ENCODE data around the gene ZCCHC10.
A peak's percentile ranks its signal among the peaks of the same experiment; 100 is the strongest.
"Not testable (repeated sequence)": the region's sequence is repeated elsewhere in the genome, so short reads cannot be mapped to it uniquely, and the experiment has no call there.

Gene ZCCHC10

DNA sequence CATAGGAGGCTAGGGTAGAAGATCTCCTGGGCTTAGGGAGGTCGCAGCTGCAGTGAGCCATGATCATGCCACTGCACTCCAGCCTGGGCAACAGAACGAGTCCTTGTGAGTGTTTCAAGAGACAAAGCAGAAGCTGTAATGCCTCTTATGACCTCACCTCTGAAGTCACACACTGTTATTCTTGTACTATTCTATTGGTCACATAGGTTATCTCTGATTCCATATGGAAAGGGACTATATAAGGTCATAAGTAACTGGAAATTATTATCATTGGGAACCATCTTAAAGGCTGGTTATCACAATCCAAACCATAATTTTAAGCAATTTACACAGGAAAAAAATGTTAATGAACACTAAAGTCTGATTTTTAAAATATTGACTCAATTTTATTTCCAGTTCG is 45.1 kb downstream of the ZCCHC10 start:
- H3K27ac ChIP-seq (ENCODE audit: low read depth in 2 of 2, low read length in 2 of 2): no peak overlapping the region
- no peak overlapping the region for H3K9ac ChIP-seq (ENCODE audit: low read depth in 1 of 2, low read length in 2 of 2)
- no peaks in the 10 kb centered on the region for H3K27me3 ChIP-seq (ENCODE audit: control insufficient read depth in 2 of 2, insufficient read depth in 2 of 2, low read length in 2 of 2)
- no peaks in the 10 kb centered on the region for H3K36me3 ChIP-seq (ENCODE audit: control insufficient read depth in 2 of 2, insufficient read depth in 2 of 2, low read length in 2 of 2)
- no peak overlapping the region for H3K4me3 ChIP-seq (ENCODE audit: low read length in 2 of 2)
- no peaks in the 10 kb centered on the region for H3K9me3 ChIP-seq (ENCODE audit: control insufficient read depth in 2 of 2, low read length in 2 of 2)
- H3K4me1 ChIP-seq (ENCODE audit: control insufficient read depth in 2 of 2, insufficient read depth in 2 of 2, low read length in 2 of 2): no peaks in the 10 kb centered on the region

DNA sequence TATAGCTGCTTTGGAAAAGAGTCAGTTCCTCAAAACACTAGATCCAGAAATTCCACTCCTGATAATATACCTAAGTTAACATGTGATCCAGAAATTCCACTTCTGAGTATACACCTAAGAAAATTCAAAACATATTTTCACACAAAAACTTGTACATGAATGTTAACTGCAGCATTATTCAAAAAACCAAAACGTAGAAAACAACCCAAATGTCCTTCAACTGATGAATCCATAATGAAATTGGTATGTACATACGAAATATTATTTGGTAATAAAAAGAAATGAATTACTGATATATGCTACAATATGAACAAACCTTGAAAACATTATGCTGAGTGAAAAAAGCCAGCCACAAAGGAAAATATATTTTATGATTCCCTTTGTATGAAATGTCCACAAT is 46.4 kb downstream of the ZCCHC10 start:
- Histone ChIP-seq H3K9ac (ENCODE audit: low read depth in 1 of 2, low read length in 2 of 2) (no peak overlapping the region), H3K36me3 (ENCODE audit: control insufficient read depth in 2 of 2, insufficient read depth in 2 of 2, low read length in 2 of 2) (no peaks in the 10 kb centered on the region), H3K4me3 (ENCODE audit: low read length in 2 of 2) (no peak overlapping the region), H3K9me3 (ENCODE audit: control insufficient read depth in 2 of 2, low read length in 2 of 2) (no peaks in the 10 kb centered on the region), H3K4me1 (ENCODE audit: control insufficient read depth in 2 of 2, insufficient read depth in 2 of 2, low read length in 2 of 2) (no peaks in the 10 kb centered on the region), H3K27me3 (ENCODE audit: control insufficient read depth in 2 of 2, insufficient read depth in 2 of 2, low read length in 2 of 2) (no peaks in the 10 kb centered on the region), H3K27ac (ENCODE audit: low read depth in 2 of 2, low read length in 2 of 2) (no peak overlapping the region)

DNA sequence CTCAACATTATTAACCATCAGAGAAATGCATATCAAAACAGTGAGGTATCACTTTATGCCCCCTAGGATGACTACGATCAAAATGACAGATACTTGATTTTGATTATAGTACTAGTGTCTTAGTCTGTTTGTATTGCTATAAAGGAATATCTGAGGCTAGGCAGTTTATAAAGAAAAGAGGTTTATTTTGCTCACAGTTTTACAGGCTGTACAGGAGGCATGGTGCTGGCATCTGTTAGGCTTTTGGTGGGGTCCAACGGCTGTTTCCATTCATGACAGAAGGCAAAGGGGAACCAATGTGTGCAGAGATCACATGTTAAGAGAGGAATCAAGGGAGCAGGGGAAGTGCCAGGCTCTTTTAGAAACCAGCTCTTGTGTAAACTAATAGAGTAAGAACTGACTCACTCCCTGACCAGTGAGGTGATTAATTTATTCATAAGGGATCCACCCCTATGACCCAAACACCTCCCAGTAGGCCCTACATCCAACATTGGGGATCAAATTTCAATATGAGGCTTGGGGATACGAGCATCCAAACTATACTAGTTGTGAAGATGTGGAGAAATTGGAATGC is 46.9 kb downstream of the ZCCHC10 start:
- Histone ChIP-seq H3K27me3 (ENCODE audit: control insufficient read depth in 2 of 2, insufficient read depth in 2 of 2, low read length in 2 of 2) (no peaks in the 10 kb centered on the region), H3K27ac (ENCODE audit: low read depth in 2 of 2, low read length in 2 of 2) (no peak overlapping the region)

DNA sequence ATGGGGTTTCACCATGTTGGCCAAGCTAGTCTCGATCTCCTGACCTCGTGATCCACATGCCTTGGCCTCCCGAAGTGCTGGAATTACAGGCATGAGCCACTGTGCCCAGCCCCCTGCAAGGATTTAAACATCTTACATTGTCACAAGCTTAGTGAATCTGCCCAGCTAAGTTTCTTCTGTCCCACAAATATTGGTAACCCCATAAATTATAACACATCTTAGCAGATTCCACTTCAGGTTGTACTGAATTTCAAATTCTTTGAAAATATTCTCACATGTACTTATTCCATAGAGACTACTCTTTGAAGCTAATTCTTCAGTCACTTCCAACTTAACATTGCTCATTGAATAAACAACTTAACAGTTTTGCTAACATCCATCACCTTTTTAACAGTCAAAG is 49.5 kb downstream of the ZCCHC10 start:
- no peaks in the 10 kb centered on the region for H3K36me3 ChIP-seq (ENCODE audit: control insufficient read depth in 2 of 2, insufficient read depth in 2 of 2, low read length in 2 of 2)
- no peak overlapping the region for H3K9ac ChIP-seq (ENCODE audit: low read depth in 1 of 2, low read length in 2 of 2)
- H3K27ac ChIP-seq (ENCODE audit: low read depth in 2 of 2, low read length in 2 of 2): no peak overlapping the region
- no peaks in the 10 kb centered on the region for H3K4me1 ChIP-seq (ENCODE audit: control insufficient read depth in 2 of 2, insufficient read depth in 2 of 2, low read length in 2 of 2)
- no peaks in the 10 kb centered on the region for H3K27me3 ChIP-seq (ENCODE audit: control insufficient read depth in 2 of 2, insufficient read depth in 2 of 2, low read length in 2 of 2)
- no peaks in the 10 kb centered on the region for H3K9me3 ChIP-seq (ENCODE audit: control insufficient read depth in 2 of 2, low read length in 2 of 2)
- H3K4me3 ChIP-seq (ENCODE audit: low read length in 2 of 2): no peak overlapping the region

More for the DNA sequence above, 46.9 kb downstream of the ZCCHC10 start:
- no peak overlapping the region for H3K4me3 ChIP-seq (ENCODE audit: low read length in 2 of 2)
- no peaks in the 10 kb centered on the region for H3K36me3 ChIP-seq (ENCODE audit: control insufficient read depth in 2 of 2, insufficient read depth in 2 of 2, low read length in 2 of 2)
- no peaks in the 10 kb centered on the region for H3K4me1 ChIP-seq (ENCODE audit: control insufficient read depth in 2 of 2, insufficient read depth in 2 of 2, low read length in 2 of 2)
- no peak overlapping the region for H3K9ac ChIP-seq (ENCODE audit: low read depth in 1 of 2, low read length in 2 of 2)
- no peaks in the 10 kb centered on the region for H3K9me3 ChIP-seq (ENCODE audit: control insufficient read depth in 2 of 2, low read length in 2 of 2)

DNA sequence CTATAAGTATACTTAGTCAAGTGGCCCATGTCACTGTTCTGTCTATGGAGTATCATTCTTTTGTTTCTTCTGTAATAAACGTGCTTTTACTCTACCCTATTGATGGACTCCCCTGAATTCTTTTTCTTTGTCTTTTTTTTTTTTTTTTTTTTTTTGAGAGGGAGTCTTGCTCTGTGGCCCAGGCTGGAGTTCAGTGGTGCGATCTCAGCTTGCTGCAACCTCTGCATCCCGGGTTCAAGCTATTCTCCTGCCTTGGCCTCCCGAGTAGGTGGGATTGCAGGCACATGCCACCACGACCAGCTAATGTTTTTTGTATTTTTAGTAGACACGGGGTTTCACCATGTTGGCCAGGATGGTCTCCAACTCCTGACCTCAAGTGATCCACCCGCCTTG is 53.9 kb downstream of the ZCCHC10 start:
- H3K27me3 ChIP-seq (ENCODE audit: control insufficient read depth in 2 of 2, insufficient read depth in 2 of 2, low read length in 2 of 2); H3K4me3 ChIP-seq (ENCODE audit: low read length in 2 of 2); H3K9ac ChIP-seq (ENCODE audit: low read depth in 1 of 2, low read length in 2 of 2); H3K36me3 ChIP-seq (ENCODE audit: control insufficient read depth in 2 of 2, insufficient read depth in 2 of 2, low read length in 2 of 2); H3K9me3 ChIP-seq (ENCODE audit: control insufficient read depth in 2 of 2, low read length in 2 of 2); H3K4me1 ChIP-seq (ENCODE audit: control insufficient read depth in 2 of 2, insufficient read depth in 2 of 2, low read length in 2 of 2); H3K27ac ChIP-seq (ENCODE audit: low read depth in 2 of 2, low read length in 2 of 2): not testable (repeated sequence)

DNA sequence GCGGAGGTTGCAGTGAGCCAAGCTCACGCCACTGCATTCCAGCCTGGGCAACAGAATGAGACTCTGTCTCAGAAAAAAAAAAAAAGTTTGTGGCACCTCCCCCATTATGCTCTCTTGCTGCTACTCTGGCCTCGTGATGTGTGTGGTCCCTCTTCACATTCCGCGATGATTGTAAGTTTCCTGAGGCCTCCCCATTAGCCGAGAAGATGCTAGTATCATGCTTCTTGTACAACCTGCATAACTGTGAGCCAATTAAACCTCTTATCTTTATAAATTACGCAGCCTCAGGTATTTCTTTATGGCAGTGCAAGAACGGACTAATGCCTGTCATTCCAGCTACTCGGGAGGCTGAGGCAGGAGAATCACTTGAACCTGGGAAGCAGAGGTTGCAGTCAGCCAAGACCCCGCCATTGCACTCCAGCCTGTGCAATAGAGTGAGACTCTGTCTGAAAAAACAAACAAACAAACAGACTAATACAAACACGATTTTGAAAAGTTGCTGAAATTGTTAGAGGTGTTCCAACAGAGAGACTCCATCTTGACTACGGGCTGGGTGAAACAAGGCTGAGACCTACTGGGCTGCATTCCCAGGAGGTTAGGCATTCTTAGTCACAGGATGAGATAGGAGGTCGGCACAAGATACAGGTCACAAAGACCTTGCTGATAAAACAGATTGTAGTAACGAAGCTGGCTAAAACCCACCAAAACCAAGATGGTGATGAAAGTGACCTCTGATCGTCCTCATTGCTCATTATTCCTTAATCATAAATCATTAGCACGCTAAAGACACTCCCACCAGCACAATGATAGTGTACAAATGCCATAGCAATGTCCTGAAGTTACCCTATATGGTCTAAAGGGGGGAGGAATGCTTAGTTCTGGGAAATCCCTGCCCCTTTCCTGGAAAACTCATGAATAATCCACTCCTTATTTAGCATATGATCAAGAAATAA is 54.6 kb downstream of the ZCCHC10 start:
- no peaks in the 10 kb centered on the region for H3K9me3 ChIP-seq (ENCODE audit: control insufficient read depth in 2 of 2, low read length in 2 of 2)
- no peak overlapping the region for H3K9ac ChIP-seq (ENCODE audit: low read depth in 1 of 2, low read length in 2 of 2)
- no peaks in the 10 kb centered on the region for H3K27me3 ChIP-seq (ENCODE audit: control insufficient read depth in 2 of 2, insufficient read depth in 2 of 2, low read length in 2 of 2)
- no peaks in the 10 kb centered on the region for H3K4me1 ChIP-seq (ENCODE audit: control insufficient read depth in 2 of 2, insufficient read depth in 2 of 2, low read length in 2 of 2)
- no peak overlapping the region for H3K27ac ChIP-seq (ENCODE audit: low read depth in 2 of 2, low read length in 2 of 2)
- no peak overlapping the region for H3K4me3 ChIP-seq (ENCODE audit: low read length in 2 of 2)
- no peaks in the 10 kb centered on the region for H3K36me3 ChIP-seq (ENCODE audit: control insufficient read depth in 2 of 2, insufficient read depth in 2 of 2, low read length in 2 of 2)

DNA sequence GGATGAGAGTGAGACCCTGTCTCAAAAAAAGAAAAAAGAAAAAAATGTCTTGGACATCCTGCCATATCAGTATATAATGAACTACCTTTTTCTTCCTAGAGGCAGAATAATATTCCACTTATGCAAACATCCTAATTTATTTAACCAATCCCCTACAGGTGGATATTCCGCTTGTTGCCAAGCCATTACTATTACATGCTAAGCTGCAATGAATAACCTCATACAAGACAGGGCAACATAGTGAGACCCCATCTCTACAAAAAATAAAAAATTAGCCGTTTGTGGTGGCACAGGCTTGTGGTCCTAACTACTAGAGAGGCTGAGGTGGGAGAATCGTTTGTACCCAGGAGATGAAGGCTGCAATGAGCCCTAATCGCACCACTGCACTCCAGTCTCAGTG is 61.2 kb downstream of the ZCCHC10 start:
- Histone ChIP-seq H3K27ac (ENCODE audit: low read depth in 2 of 2, low read length in 2 of 2) (no peak overlapping the region), H3K9me3 (ENCODE audit: control insufficient read depth in 2 of 2, low read length in 2 of 2) (no peaks in the 10 kb centered on the region), H3K36me3 (ENCODE audit: control insufficient read depth in 2 of 2, insufficient read depth in 2 of 2, low read length in 2 of 2) (no peaks in the 10 kb centered on the region), H3K4me1 (ENCODE audit: control insufficient read depth in 2 of 2, insufficient read depth in 2 of 2, low read length in 2 of 2) (peaks cover 0 to 9% of the 10 kb centered on the region in 2 donors), H3K9ac (ENCODE audit: low read depth in 1 of 2, low read length in 2 of 2) (no peak overlapping the region), H3K4me3 (ENCODE audit: low read length in 2 of 2) (no peak overlapping the region), H3K27me3 (ENCODE audit: control insufficient read depth in 2 of 2, insufficient read depth in 2 of 2, low read length in 2 of 2) (no peaks in the 10 kb centered on the region)

DNA sequence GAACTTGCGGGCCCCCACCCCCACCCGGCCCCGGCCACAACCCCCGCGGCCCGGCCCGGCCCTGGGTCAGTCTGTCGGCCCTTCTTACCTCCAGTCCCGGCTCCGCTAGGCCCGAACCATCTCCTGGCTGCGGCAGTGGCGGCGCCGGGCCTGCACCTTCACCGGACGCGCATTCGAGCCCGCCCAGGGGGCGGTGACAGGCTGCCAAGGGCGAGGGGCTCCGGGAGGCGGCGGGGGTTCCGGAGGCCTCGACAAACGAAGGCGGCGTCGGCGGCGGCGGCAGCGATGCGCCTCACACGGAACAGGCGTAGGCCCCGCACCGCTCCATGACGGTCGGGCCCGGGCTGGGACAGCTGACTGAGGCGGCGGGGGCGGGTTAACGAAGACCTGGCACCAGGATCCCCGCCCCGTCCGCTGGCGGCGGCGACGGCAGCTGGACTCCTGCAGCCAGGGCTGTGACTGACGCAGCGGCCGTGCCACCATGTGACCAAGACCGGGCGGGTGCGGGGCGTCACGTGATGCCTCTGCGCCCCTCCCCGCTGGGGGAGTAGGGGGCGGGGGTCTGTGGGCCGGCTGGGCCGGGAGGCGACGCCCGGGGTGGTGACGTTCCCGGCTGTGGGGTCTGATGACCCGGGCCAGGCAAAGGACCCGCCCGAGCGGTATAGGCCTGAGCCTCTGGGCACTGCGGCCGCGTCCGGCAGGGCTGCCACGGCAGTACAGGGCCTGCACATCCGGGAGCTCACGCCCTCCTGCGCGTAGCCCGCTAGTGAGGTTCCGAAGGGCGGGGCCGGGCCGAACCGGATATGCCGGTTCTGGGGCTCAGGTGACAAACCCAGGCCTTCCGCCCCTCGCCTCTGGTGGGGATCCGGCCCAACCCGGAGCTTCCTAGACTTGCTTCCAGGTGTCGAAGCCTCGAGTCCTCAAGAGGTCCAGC is 62.9 kb downstream of the ZCCHC10 start, which contains the start of gene AFF4:
Gene AFF4, minus strand, starts transcription at position 464 of the 934 bp plus-strand sequence. CDS start 26,445 bp downstream, outside the sequence.
- H3K4me1 ChIP-seq (ENCODE audit: control insufficient read depth in 2 of 2, insufficient read depth in 2 of 2, low read length in 2 of 2): peaks cover 3 to 9% of the 10 kb centered on the region in 2 donors
- H3K36me3 ChIP-seq (ENCODE audit: control insufficient read depth in 2 of 2, insufficient read depth in 2 of 2, low read length in 2 of 2): peaks cover 0 to 2% of the 10 kb centered on the region in 2 donors
- H3K4me3 ChIP-seq (ENCODE audit: low read length in 2 of 2): peak within 1 kb of the TSS; percentile 86 to 95
- H3K9me3 ChIP-seq (ENCODE audit: control insufficient read depth in 2 of 2, low read length in 2 of 2): no peaks in the 10 kb centered on the region
- peak within 1 kb of the TSS; percentile 98 to 99 for H3K27ac ChIP-seq (ENCODE audit: low read depth in 2 of 2, low read length in 2 of 2)
- H3K27me3 ChIP-seq (ENCODE audit: control insufficient read depth in 2 of 2, insufficient read depth in 2 of 2, low read length in 2 of 2): no peaks in the 10 kb centered on the region
- peak within 1 kb of the TSS; percentile 98 to 99 for H3K9ac ChIP-seq (ENCODE audit: low read depth in 1 of 2, low read length in 2 of 2)

DNA sequence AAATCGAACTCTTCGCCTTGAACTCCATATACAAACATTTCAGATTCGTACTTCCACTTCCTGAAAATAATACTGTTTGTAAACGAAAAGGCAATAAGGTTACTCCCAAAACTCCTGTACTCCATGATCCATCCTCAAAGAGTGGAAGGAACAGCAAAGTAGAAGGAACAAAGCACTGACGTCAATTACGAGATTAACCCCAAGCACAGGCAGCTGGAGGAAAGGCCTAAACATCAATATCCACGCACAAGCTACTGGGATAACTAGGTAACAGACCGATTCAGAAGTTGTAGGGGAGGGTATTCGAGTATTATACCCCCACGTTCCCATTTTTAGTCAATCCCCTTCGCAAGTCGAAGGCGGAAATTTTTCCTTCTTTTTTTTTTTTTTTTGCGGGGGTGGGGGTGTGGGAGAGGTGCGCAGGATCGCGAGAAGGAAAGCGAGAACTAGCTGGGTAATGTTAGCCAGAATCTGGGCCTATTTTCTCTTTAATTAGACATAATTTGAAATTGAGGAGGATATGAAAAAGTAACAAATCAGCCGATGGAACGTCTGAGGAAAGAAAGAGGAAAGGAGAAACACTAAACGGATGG is 63.8 kb downstream of the ZCCHC10 start:
- H3K9me3 ChIP-seq (ENCODE audit: control insufficient read depth in 2 of 2, low read length in 2 of 2): no peaks in the 10 kb centered on the region
- H3K27me3 ChIP-seq (ENCODE audit: control insufficient read depth in 2 of 2, insufficient read depth in 2 of 2, low read length in 2 of 2): no peaks in the 10 kb centered on the region
- peaks cover 3 to 9% of the 10 kb centered on the region in 2 donors for H3K4me1 ChIP-seq (ENCODE audit: control insufficient read depth in 2 of 2, insufficient read depth in 2 of 2, low read length in 2 of 2)

More for the DNA sequence above, 63.8 kb downstream of the ZCCHC10 start:
- peak overlapping the region; percentile 98 to 99 for H3K9ac ChIP-seq (ENCODE audit: low read depth in 1 of 2, low read length in 2 of 2)
- peak overlapping the region; percentile 98 to 99 for H3K27ac ChIP-seq (ENCODE audit: low read depth in 2 of 2, low read length in 2 of 2)
- H3K4me3 ChIP-seq (ENCODE audit: low read length in 2 of 2): peak overlapping the region; percentile 86 to 95
- peaks cover 0 to 2% of the 10 kb centered on the region in 2 donors for H3K36me3 ChIP-seq (ENCODE audit: control insufficient read depth in 2 of 2, insufficient read depth in 2 of 2, low read length in 2 of 2)

Measured in mucosa of rectum (tissue), 2 donors.